A673 (cell line): Measurements from ENCODE around the gene NSL1.

Experiments
- CTCF ChIP-seq: fragments of 300-800, 200-600 bp; sonication (generic); conservative IDR thresholded peaks from 2 replicates; pipeline ENCODE4 v1.5.1; 2017; ENCODE audit warnings: low read depth, mild to moderate bottlenecking, antibody characterized with exemption, low read length, moderate library complexity, mixed read lengths
- EZH2 ChIP-seq: fragments of 200-600 bp; sonication (generic); IDR thresholded peaks from 2 replicates; pipeline ENCODE4 v1.6.1; 2017; ENCODE audit warnings: borderline replicate concordance, low read depth, mild to moderate bottlenecking, mixed read lengths, antibody characterized with exemption, low read length; ENCODE audit not compliant: poor library complexity, severe bottlenecking

- TF ChIP-seq CTCF, result no peak
- no peak for TF ChIP-seq EZH2
Measured at GRCh38 chr1:212698467-212699103, 93.0 kb downstream of the NSL1 start.
